SK-N-SH (cell line): ENCODE data around the gene XXYLT1.

ENCODE experiments used
- EZH2phosphoT487 ChIP-seq: fragments of 200-600 bp; sonication (generic); IDR thresholded peaks from 2 replicates; pipeline ENCODE4 v1.6.1; 2017; ENCODE audit warnings: low read depth, mixed run types, mild to moderate bottlenecking, antibody characterized with exemption, moderate library complexity, borderline replicate concordance
- POLR2AphosphoS5 ChIP-seq: IDR thresholded peaks from 2 replicates; pipeline ENCODE4 v1.6.1; 2012; ENCODE audit warnings: low read depth, low read length
- TF ChIP-seq, protein P1 (sequence below): IDR thresholded peaks from 2 replicates; pipeline ENCODE4 v1.4.0; 2012; ENCODE audit warnings: low read depth, borderline replicate concordance
- TF ChIP-seq, protein P2 (sequence below): fragments of 200-600 bp; sonication (generic); IDR thresholded peaks from 2 replicates; pipeline ENCODE4 v1.6.1; 2017; ENCODE audit warnings: antibody characterized with exemption, mild to moderate bottlenecking, moderate library complexity

DNA sequence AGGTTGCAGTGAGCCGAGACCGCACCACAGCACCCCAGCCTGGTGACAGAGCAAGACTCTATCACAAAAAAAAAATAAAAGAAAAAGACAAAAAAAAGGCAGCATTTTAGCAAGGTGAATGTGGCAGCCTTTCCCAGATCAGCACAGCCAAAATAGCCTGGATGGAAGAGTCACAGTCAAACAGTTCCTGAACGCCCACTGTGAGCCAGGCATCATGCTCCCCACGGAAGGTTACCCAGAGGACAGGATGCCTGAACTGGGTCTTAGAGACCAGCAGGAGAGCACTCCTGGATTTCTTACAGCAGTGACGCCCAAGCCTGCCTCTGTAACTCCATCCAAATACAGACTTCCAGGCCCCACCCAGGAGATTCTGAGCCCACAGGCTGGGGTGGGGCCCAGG is 4.5 kb downstream of the XXYLT1 start:
- TF ChIP-seq POLR2AphosphoS5 (no peak), EZH2phosphoT487 (no peak)
- TF ChIP-seq, protein P1, sequence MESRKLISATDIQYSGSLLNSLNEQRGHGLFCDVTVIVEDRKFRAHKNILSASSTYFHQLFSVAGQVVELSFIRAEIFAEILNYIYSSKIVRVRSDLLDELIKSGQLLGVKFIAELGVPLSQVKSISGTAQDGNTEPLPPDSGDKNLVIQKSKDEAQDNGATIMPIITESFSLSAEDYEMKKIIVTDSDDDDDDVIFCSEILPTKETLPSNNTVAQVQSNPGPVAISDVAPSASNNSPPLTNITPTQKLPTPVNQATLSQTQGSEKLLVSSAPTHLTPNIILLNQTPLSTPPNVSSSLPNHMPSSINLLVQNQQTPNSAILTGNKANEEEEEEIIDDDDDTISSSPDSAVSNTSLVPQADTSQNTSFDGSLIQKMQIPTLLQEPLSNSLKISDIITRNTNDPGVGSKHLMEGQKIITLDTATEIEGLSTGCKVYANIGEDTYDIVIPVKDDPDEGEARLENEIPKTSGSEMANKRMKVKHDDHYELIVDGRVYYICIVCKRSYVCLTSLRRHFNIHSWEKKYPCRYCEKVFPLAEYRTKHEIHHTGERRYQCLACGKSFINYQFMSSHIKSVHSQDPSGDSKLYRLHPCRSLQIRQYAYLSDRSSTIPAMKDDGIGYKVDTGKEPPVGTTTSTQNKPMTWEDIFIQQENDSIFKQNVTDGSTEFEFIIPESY = no peak
- TF ChIP-seq, protein P2, sequence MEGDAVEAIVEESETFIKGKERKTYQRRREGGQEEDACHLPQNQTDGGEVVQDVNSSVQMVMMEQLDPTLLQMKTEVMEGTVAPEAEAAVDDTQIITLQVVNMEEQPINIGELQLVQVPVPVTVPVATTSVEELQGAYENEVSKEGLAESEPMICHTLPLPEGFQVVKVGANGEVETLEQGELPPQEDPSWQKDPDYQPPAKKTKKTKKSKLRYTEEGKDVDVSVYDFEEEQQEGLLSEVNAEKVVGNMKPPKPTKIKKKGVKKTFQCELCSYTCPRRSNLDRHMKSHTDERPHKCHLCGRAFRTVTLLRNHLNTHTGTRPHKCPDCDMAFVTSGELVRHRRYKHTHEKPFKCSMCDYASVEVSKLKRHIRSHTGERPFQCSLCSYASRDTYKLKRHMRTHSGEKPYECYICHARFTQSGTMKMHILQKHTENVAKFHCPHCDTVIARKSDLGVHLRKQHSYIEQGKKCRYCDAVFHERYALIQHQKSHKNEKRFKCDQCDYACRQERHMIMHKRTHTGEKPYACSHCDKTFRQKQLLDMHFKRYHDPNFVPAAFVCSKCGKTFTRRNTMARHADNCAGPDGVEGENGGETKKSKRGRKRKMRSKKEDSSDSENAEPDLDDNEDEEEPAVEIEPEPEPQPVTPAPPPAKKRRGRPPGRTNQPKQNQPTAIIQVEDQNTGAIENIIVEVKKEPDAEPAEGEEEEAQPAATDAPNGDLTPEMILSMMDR = no peak
